D721Med (cell line): ENCODE measurements around the gene HFE.
A peak's percentile ranks its signal among the peaks of the same experiment; 100 is the strongest.

Experiments
- DNase-seq: peaks from one replicate; pipeline ENCODE4 v3.0.0; 2011; ENCODE audit warnings: low spot score; ENCODE audit not compliant: insufficient read length
- FAIRE-seq: peaks from 2 replicates; lab custom pipeline; 2011; peaks lifted over from hg19 to GRCh38; lab: Jason Lieb, UNC
- CTCF ChIP-seq: IDR thresholded peaks from 2 replicates; pipeline ENCODE4 v1.5.1; 2012; ENCODE audit warnings: mild to moderate bottlenecking, control low read depth; ENCODE audit not compliant: insufficient read depth; ENCODE audit errors: missing control alignments

HFE gene

DNA sequence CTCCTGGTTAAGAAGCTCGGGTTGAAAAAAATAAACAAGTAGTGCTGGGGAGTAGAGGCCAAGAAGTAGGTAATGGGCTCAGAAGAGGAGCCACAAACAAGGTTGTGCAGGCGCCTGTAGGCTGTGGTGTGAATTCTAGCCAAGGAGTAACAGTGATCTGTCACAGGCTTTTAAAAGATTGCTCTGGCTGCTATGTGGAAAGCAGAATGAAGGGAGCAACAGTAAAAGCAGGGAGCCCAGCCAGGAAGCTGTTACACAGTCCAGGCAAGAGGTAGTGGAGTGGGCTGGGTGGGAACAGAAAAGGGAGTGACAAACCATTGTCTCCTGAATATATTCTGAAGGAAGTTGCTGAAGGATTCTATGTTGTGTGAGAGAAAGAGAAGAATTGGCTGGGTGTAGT is 2.0 kb downstream of the HFE start:
- TF ChIP-seq CTCF: no peak
- no peak for FAIRE-seq
- no peak for DNase-seq

DNA sequence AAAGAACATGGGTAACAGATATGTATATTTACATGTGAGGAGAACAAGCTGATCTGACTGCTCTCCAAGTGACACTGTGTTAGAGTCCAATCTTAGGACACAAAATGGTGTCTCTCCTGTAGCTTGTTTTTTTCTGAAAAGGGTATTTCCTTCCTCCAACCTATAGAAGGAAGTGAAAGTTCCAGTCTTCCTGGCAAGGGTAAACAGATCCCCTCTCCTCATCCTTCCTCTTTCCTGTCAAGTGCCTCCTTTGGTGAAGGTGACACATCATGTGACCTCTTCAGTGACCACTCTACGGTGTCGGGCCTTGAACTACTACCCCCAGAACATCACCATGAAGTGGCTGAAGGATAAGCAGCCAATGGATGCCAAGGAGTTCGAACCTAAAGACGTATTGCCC is 5.2 kb downstream of the HFE start:
- DNase-seq (no peak), FAIRE-seq (no peak)
- TF ChIP-seq CTCF: no peak

GRCh38 chr6:26094036-26094435 is 6.8 kb downstream of the HFE start:
- DNase-seq (no peak), FAIRE-seq (no peak)
- TF ChIP-seq CTCF: no peak

GRCh38 chr6:26097268-26097875 is 10.1 kb downstream of the HFE start:
- DNase-seq (no peak), FAIRE-seq (no peak)
- TF ChIP-seq CTCF: peak; percentile 67

DNA sequence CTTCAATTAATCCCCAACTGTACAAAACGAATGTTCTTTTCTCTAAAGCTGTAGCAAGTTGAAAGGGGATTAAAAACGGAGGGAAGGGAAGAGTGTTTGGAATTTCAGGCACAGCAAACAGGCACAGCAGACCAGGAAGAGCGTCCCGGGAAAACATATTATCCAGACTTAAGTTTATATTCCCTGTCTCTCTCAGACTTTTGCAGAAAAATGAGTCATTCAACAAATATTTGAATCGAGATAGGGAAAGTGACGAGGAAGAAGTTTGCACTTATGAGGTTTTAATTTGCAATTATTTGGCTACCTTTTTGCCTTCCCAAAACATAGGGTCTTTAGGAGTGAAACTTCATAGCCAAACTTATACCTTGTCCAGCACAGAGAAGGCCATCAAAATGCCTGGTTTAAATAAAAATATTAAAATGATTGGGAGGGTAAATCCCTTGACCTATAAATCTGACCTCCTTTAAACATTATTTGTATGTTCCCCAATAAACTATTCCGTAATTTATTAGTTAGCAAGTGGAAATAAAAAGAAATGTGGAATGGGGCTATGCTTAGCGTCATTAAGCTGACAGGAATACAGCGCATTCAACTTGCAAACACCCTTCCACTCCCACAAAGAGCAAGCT is 16.0 kb downstream of the HFE start:
- DNase-seq (no peak), FAIRE-seq (no peak)

DNA sequence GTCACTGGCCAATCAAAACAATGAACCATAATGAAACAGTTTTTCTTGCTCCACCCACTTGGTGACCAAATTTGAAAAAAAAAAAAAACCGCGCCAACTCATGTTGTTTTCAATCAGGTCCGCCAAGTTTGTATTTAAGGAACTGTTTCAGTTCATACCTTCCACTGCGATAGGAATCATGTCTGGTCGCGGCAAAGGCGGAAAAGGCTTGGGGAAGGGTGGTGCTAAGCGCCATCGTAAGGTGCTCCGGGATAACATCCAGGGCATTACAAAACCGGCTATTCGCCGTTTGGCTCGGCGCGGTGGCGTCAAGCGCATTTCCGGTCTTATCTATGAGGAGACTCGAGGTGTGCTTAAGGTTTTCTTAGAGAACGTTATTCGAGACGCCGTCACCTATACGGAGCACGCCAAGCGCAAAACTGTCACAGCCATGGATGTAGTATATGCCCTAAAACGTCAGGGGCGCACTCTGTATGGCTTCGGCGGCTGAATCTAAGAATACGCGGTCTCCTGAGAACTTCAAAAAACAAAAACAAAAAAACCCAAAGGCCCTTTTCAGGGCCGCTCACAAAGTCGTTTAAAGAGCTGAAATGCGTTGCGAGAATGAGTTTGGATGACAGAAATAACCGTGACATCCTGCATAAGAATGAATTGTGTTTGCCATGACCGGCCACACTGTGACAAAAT is 16.7 kb downstream of the HFE start:
- no peak for FAIRE-seq
- no peak for DNase-seq
- TF ChIP-seq CTCF: peak; percentile 30

More for the DNA sequence above, 16.0 kb downstream of the HFE start:
- no peak for TF ChIP-seq CTCF
